Islet precursor cell (in vitro differentiated cells): ENCODE measurements around the gene GJB5.

Source experiments
- DNase-seq: peaks from one replicate; pipeline ENCODE4 v3.0.0-alpha.2; 2018

Gene GJB5

GRCh38 chr1:34777519-34778321, 22.9 kb downstream of the GJB5 start:
- DNase-seq: no peak

- no peak for DNase-seq
Measured at GRCh38 chr1:34778381-34778780, 23.5 kb downstream of the GJB5 start.

- DNase-seq: no peak
Measured at GRCh38 chr1:34779005-34779404, 24.2 kb downstream of the GJB5 start.

- no peak for DNase-seq
Measured at GRCh38 chr1:34779526-34779925, 24.7 kb downstream of the GJB5 start.

- DNase-seq: no peak
Measured at GRCh38 chr1:34779962-34780361, 25.1 kb downstream of the GJB5 start.

- DNase-seq: no peak
Measured at GRCh38 chr1:34780528-34780927, 25.7 kb downstream of the GJB5 start.

- peak; percentile 65 for DNase-seq
Measured at GRCh38 chr1:34781071-34781843, 26.4 kb downstream of the GJB5 start, which contains the start of gene GJB3. GJB3 (plus strand) TSS chr1:34781214; CDS start chr1:34784763, 3,549 bp downstream.

- DNase-seq: peak; percentile 64
Measured at GRCh38 chr1:34781844-34782391, 27.1 kb downstream of the GJB5 start.

- DNase-seq: peak; percentile 41
Measured at GRCh38 chr1:34784751-34785221, 29.9 kb downstream of the GJB5 start.

GRCh38 chr1:34785231-34785874, 30.5 kb downstream of the GJB5 start:
- peak; percentile 42 for DNase-seq

GRCh38 chr1:34785875-34786470, 31.1 kb downstream of the GJB5 start:
- peak; percentile 42 for DNase-seq

- DNase-seq: peak; percentile 85
Measured at GRCh38 chr1:34786521-34787325, 31.9 kb downstream of the GJB5 start.

GRCh38 chr1:34787461-34788420, 32.9 kb downstream of the GJB5 start:
- peak; percentile 70 for DNase-seq

GRCh38 chr1:34790985-34791384, 36.1 kb downstream of the GJB5 start:
- DNase-seq: no peak

- no peak for DNase-seq
Measured at GRCh38 chr1:34792424-34792823, 37.6 kb downstream of the GJB5 start.

- no peak for DNase-seq
Measured at GRCh38 chr1:34792868-34793727, 38.3 kb downstream of the GJB5 start, which contains the start of gene GJA4. GJA4 (plus strand) TSS chr1:34792999; CDS start chr1:34794214, 1,215 bp downstream.

GRCh38 chr1:34794001-34794789, 39.3 kb downstream of the GJB5 start:
- DNase-seq: no peak

GRCh38 chr1:34794790-34795180, 39.9 kb downstream of the GJB5 start:
- no peak for DNase-seq

GRCh38 chr1:34795916-34796315, 41.1 kb downstream of the GJB5 start:
- no peak for DNase-seq
